ENCODE data around the gene RGS9BP. TPM values are rescaled to one million over a fixed set of nuclear protein-coding genes. Genes with fewer than 3 reads are reported as not detected.

RGS9BP gene
- total and polyA plus RNA-seq, 11 donors: 0.83 to 11.2 (median 4.2) TPM

DNA sequence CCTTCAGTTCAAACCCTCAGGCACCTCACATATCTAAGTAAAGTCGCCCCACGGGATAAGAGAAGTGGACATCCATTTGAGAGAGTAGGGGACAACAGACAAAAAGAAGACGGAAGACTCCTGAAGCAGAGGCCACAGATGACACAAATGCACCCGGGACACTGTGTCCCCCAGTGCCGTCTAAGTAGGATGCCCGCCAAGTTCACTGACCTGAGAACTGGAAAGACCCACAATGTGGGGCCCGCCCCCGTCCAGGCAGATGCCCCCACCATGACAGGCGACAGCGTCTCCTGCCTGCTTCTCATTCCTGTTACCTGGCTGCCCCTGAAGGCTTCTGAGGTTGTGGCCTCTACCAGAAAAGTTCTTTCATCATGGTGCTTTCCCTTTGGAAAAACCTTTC, 17.6 kb upstream of the RGS9BP start:
- WGBS, 4 donors: 85 to 88% (median 86%) methylated on average over 10 of the region's 10 CpGs
- Histone ChIP-seq H3K27ac (no peak overlapping the region), H3K36me3 (peaks cover 0 to 50% (median 24%) of the 10 kb centered on the region in 9 donors), H3K27me3 (no peaks in the 10 kb centered on the region), H3K4me1 (peaks cover 0 to 11% (median 3%) of the 10 kb centered on the region in 12 donors), H3K4me3 (no peak overlapping the region), H3K9me3 (no peaks in the 10 kb centered on the region)
- intact Hi-C loops (cut with DNase I): no loop called here
- DNase-seq: no peak
- TF ChIP-seq, protein P1, sequence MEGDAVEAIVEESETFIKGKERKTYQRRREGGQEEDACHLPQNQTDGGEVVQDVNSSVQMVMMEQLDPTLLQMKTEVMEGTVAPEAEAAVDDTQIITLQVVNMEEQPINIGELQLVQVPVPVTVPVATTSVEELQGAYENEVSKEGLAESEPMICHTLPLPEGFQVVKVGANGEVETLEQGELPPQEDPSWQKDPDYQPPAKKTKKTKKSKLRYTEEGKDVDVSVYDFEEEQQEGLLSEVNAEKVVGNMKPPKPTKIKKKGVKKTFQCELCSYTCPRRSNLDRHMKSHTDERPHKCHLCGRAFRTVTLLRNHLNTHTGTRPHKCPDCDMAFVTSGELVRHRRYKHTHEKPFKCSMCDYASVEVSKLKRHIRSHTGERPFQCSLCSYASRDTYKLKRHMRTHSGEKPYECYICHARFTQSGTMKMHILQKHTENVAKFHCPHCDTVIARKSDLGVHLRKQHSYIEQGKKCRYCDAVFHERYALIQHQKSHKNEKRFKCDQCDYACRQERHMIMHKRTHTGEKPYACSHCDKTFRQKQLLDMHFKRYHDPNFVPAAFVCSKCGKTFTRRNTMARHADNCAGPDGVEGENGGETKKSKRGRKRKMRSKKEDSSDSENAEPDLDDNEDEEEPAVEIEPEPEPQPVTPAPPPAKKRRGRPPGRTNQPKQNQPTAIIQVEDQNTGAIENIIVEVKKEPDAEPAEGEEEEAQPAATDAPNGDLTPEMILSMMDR (IDR thresholded peaks at IDR 0.05): no peak
- TF ChIP-seq POLR2A (IDR thresholded peaks at IDR 0.05): no peak
- ATAC-seq: no peak

- H3K27ac ChIP-seq: no peak overlapping the region
- intact Hi-C loops (cut with DNase I): no loop called here
- ATAC-seq (no peak), DNase-seq (no peak)
- H3K36me3 ChIP-seq: peaks cover 0 to 46% (median 24%) of the 10 kb centered on the region in 9 donors
- H3K4me3 ChIP-seq: no peak overlapping the region
- peaks cover 0 to 9% (median 1%) of the 10 kb centered on the region in 12 donors for H3K4me1 ChIP-seq
- TF ChIP-seq, protein P1 (IDR thresholded peaks at IDR 0.05): no peak
- TF ChIP-seq POLR2A (IDR thresholded peaks at IDR 0.05): no peak
- WGBS, 4 donors: 87 to 91% (median 89%) methylated on average over 10 of the region's 10 CpGs
- H3K27me3 ChIP-seq: no peaks in the 10 kb centered on the region
- no peaks in the 10 kb centered on the region for H3K9me3 ChIP-seq
Observed at GRCh38 chr19:32658527-32658926, 17.1 kb upstream of the RGS9BP start.

GRCh38 chr19:32661318-32661717, 14.3 kb upstream of the RGS9BP start:
- H3K36me3 ChIP-seq: peaks cover 0 to 30% (median 14%) of the 10 kb centered on the region in 9 donors
- TF ChIP-seq, protein P1 (IDR thresholded peaks at IDR 0.05): no peak
- TF ChIP-seq POLR2A (IDR thresholded peaks at IDR 0.05): no peak
- intact Hi-C loops (cut with DNase I): no loop called here
- peaks cover 0 to 16% (median 4%) of the 10 kb centered on the region in 12 donors for H3K4me1 ChIP-seq
- ATAC-seq: no peak
- H3K27me3 ChIP-seq: no peaks in the 10 kb centered on the region
- H3K9me3 ChIP-seq: no peaks in the 10 kb centered on the region
- H3K27ac ChIP-seq: no peak overlapping the region
- WGBS, 4 donors: 84 to 92% (median 90%) methylated on average over 7 of the region's 7 CpGs
- H3K4me3 ChIP-seq: no peak overlapping the region
- DNase-seq: no peak

- Histone ChIP-seq H3K27ac (no peak overlapping the region), H3K4me1 (peaks cover 0 to 18% (median 6%) of the 10 kb centered on the region in 12 donors), H3K27me3 (no peaks in the 10 kb centered on the region), H3K4me3 (no peak overlapping the region), H3K36me3 (peaks cover 0 to 25% (median 16%) of the 10 kb centered on the region in 9 donors), H3K9me3 (no peaks in the 10 kb centered on the region)
- 39 to 47% (median 44%) methylated on average over 3 of the region's 3 CpGs for WGBS, 4 donors
- DNase-seq: no peak
- intact Hi-C loops (cut with DNase I): no loop called here
- ATAC-seq: no peak
- TF ChIP-seq POLR2A (IDR thresholded peaks at IDR 0.05): no peak
- TF ChIP-seq, protein P1 (IDR thresholded peaks at IDR 0.05): no peak
Observed at GRCh38 chr19:32662186-32662585, 13.5 kb upstream of the RGS9BP start.

Data from heart left ventricle (tissue), 16 donors.